ENCODE measurements around the gene POLR3B. TPM values are rescaled to one million over a fixed set of nuclear protein-coding genes. Genes with fewer than 3 reads are reported as not detected.

POLR3B gene
- polyA plus RNA-seq, 3 donors, result 3.6 to 3.8 (median 3.8) TPM

DNA sequence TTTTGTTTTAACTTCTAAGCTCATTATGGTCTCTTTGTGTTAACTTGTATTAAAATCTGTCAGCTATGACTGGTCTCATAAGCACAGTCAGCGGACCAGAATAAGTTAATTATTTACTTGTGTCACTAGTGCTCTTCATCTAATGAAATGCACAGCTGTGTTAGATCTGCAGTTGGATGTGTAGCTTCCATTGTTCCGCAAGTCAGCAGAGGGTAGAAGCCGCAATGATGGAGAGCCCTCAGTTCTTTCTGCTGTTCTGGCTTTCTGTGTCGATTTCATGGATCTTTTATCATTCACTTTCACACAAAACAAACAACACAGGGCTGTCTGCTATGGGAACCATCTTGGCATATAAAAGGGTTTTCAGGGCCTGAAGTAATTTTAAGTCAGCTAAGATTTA lies 136.0 kb downstream of the POLR3B start:
- H3K27ac ChIP-seq (ENCODE audit: low read depth, low read length), result no peak overlapping the region
- 58 to 88% (median 82%) methylated on average over 4 of the region's 4 CpGs for WGBS, 3 donors

- WGBS, 3 donors, result 79 to 92% (median 88%) methylated on average over 5 of the region's 5 CpGs
- H3K27ac ChIP-seq (ENCODE audit: low read depth, low read length), result no peak overlapping the region
Measured at GRCh38 chr12:106495354-106495965, 137.9 kb downstream of the POLR3B start.

DNA sequence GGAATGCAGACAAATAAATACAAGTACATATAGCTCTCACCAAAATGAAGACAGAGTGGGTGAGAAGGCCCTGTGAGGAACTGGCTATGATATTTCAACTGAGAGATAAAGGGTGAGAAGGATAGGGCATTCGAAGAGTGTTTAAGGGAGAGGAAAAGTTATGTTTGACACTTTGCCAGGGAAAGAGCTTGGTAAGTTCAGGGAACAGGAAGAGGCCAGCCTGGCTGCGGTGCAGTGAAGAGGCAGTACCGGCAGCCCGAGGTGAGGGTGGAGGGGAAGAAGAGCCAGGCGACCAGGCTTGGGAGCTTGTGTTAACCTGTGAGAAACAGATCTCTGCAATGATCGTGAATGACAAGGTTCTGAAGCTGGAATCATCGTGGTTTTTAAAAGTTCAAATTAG lies 140.5 kb downstream of the POLR3B start:
- H3K27ac ChIP-seq (ENCODE audit: low read depth, low read length), result no peak overlapping the region
- WGBS, 3 donors, result 41 to 74% (median 45%) methylated on average over 7 of the region's 7 CpGs

GRCh38 chr12:106499628-106500027 lies 142.1 kb downstream of the POLR3B start:
- no peak overlapping the region for H3K27ac ChIP-seq (ENCODE audit: low read depth, low read length)
- WGBS, 3 donors, result 88 to 100% (median 96%) methylated on average over 2 of the region's 2 CpGs

- H3K27ac ChIP-seq (ENCODE audit: low read depth, low read length), result no peak overlapping the region
- 81 to 90% (median 84%) methylated on average over 9 of the region's 9 CpGs for WGBS, 3 donors
Measured at GRCh38 chr12:106506691-106507090, 149.1 kb downstream of the POLR3B start.

DNA sequence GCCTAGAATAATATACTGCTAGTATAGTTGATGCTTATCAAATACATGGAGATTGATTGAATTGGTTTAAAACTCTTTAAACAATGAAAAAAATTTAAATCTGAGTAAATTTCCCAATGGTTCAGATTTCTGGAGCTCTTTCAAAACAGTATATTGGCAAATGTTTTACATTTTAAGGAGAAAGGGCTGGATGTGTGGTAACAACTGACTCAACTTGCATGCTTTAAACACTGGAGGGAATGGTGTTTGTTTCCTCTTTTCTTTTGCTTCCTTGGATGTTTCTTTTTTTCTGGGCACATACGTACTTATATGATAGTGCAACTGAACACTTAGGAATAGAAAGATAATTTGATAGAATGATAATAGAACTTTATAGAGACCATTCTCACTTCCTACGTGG lies 151.4 kb downstream of the POLR3B start:
- no peak overlapping the region for H3K27ac ChIP-seq (ENCODE audit: low read depth, low read length)
- WGBS, 3 donors, result 86 to 92% (median 92%) methylated on average over 2 of the region's 2 CpGs

DNA sequence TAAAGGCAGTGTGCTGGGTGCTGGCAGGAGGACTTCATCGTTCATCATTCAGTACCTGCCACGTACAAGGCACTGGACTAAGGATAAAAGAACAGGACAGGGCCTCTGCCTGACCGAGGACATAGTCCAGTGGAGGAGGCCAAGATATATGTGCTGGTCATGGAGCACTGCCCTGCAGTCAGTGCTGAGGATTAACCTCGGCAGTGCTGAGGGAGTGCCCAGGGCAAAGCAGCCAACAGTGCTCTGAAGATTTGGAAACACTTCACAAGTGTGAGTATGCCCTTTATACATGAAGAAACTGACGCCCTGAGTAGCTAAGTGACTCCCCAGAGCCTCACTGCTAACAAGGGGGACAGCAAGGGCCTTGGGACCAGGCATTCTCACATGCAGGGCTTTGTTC lies 153.8 kb downstream of the POLR3B start:
- 66 to 77% (median 67%) methylated on average over 5 of the region's 5 CpGs for WGBS, 3 donors
- H3K27ac ChIP-seq (ENCODE audit: low read depth, low read length), result no peak overlapping the region

DNA sequence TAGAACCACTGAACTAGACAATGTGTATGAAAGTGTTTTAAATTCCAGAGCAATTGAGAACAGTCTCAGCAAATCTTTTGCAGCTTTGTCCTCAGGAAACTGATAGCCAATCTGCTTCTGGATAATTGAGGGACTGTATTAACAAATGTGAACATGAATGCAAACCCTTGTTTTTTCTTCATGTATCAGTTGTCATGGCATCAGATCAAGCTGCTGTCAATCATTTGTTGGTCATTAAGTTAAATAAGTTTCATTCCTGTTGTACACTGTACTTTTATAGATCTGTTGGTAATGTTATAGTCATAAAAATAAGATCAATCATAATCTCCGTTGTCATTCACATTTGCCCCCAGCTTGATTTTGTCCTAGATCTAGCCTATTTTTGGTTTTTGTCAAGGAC lies 159.8 kb downstream of the POLR3B start:
- 45 to 98% (median 97%) methylated on average over 1 of the region's 1 CpG for WGBS, 3 donors
- no peak overlapping the region for H3K27ac ChIP-seq (ENCODE audit: low read depth, low read length)

DNA sequence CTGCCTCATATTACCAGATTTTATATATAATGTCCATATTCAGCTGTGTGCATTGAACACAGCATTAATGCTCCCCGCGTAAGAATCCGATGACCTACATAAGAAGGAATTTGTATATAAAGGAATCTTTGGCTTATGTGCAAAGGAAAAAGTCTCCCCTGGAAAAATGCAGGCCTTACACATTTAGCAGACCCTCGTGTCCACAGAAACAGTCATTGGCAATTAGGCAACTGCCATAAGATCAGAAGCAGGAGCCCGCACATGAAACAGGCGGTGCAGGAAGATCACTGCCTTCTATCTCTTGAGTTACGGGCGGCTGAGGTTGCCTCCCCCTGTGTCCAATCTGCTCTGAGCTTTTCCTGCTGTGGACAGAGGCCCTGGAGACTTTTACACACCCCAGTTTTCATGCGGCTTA lies 162.1 kb downstream of the POLR3B start:
- no peak overlapping the region for H3K27ac ChIP-seq (ENCODE audit: low read depth, low read length)
- WGBS, 3 donors, result 54 to 74% (median 64%) methylated on average over 9 of the region's 9 CpGs

DNA sequence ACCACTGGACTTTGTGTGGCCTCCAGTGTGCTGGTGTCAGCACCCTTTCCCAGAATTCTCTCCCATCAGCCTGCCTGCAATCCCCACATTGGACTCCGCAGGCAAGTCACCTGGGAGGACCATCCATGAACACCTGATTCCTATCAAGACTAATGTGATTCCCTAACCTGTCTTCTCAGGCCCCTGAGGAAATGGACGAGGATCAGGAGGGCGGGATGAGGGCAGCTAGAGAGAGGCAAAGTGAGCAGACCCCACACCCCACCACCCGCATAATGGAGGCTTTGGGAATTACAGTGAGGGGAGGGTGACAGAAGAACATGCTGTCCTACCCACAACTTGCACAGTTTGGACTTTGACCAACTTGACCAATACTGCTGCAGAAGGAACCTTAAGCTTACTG lies 164.4 kb downstream of the POLR3B start:
- no peak overlapping the region for H3K27ac ChIP-seq (ENCODE audit: low read depth, low read length)
- 86 to 91% (median 91%) methylated on average over 4 of the region's 4 CpGs for WGBS, 3 donors

DNA sequence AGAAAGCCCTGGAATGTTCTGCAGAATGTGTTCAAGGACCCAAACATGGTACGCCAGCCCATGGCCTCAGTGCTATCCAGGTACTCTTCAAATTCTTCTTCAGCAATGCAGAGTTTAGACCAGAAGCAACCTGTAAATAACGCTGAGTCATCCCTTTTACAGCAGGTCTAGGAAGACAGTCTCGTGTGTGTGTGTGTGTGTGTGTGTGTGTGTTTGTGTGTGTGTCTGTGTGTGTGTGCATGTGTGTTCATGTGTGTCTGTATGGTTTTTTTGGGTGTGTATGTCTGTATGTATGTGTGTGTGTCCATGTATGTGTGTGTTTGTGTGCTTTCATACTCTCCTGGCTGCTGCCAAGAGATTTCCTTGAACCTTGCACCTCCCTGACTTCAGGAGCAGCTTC lies 165.2 kb downstream of the POLR3B start:
- 71 to 78% (median 77%) methylated on average over 3 of the region's 3 CpGs for WGBS, 3 donors
- H3K27ac ChIP-seq (ENCODE audit: low read depth, low read length), result no peak overlapping the region

DNA sequence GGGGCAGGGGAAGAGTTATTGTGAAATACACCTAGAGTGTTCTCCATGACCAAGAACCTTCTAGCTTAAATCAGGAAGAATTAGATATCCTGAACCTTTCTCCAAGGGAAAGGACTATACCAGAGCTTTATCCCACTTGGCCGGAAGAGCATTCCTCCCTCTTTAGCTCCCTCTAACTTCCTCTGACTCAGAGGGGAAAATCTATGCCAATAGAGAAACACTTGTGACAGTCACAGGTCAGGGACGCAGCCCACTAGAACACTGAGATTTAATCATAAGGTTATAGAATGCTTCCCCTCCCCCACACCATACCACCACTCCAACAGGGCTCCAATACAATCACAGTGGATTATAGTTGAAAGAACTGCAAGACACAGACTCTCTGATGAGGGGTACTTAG lies 169.8 kb downstream of the POLR3B start:
- WGBS, 3 donors, result 61 to 79% (median 77%) methylated on average over 2 of the region's 2 CpGs
- no peak overlapping the region for H3K27ac ChIP-seq (ENCODE audit: low read depth, low read length)

GRCh38 chr12:106541201-106541600 lies 183.7 kb downstream of the POLR3B start:
- no peak overlapping the region for H3K27ac ChIP-seq (ENCODE audit: low read depth, low read length)

DNA sequence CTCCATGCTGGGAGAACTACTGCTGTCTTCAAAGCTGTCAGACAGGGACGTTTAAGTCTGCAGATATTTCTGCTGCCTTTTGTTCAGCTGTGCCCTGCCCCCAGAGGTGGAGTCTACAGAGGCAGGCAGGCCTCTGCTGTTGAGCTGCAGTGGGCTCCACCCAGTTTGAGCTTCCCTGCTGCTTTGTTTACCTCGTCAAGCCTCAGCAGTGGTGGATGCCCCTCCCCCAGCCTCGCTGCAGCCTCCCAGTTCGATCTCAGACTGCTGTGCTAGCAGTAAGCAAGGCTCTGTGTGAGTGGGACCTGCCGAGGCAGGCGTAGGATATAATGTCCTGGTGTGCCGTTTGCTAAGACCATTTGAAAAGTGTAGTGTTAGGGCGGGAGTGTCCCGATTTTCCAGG lies 193.9 kb downstream of the POLR3B start:
- 79 to 82% (median 81%) methylated on average over 9 of the region's 9 CpGs for WGBS, 3 donors
- H3K27ac ChIP-seq (ENCODE audit: low read depth, low read length), result no peak overlapping the region

DNA sequence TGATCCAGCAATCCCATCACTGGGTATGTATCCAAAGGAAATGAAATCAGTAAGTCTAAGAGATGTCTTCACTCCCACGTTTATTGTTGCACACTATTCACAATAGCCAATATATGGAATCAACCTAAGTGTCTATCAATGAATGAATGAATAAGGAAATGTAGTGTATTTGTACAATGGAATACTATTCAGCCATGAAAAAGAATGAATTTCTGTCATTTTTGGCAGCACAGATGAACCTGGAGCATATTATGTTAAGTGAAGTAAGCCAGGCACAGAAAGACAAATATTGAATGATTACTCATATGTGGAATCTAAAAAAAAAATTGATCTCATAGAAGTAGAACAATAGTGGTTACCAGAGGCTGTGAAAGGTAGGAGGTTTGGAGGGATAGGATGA lies 194.7 kb downstream of the POLR3B start:
- 58 to 82% (median 74%) methylated on average over 1 of the region's 1 CpG for WGBS, 3 donors

More for the DNA sequence above, 194.7 kb downstream of the POLR3B start:
- no peak overlapping the region for H3K27ac ChIP-seq (ENCODE audit: low read depth, low read length)

Other genes with a start within 250 kb of the POLR3B start
- 10 to 100 TPM in 2 of 3 donors, 1 to 10 TPM in 1; 2.8 to 16.1 (median 11.6) TPM for gene NUAK1, start 218.8 kb upstream of the POLR3B start, polyA plus RNA-seq
- 10 to 100 TPM; 15.0 to 26.1 (median 19.7) TPM for gene CKAP4, start 109.7 kb upstream of the POLR3B start, polyA plus RNA-seq
- 1 to 10 TPM; 4.0 to 9.2 (median 5.0) TPM for gene TCP11L2, start 55.0 kb upstream of the POLR3B start, polyA plus RNA-seq
- under 1 TPM in 2 of 3 donors, not detected in 1; 0.13 to 0.14 TPM for gene RFX4, start 225.3 kb downstream of the POLR3B start, polyA plus RNA-seq

All from adipose tissue (tissue), 3 donors.